WTC11 (cell line): Measurements from ENCODE around the gene ISOC2. TPM values are rescaled to one million over a fixed set of nuclear protein-coding genes. Genes with fewer than 3 reads are reported as not detected.

ENCODE experiments used
- ATF1 ChIP-seq: sonication (generic); formaldehyde crosslinking; IDR thresholded peaks from 2 replicates; pipeline ENCODE4 v1.8.1; 2023; ENCODE audit warnings: mild to moderate bottlenecking, moderate library complexity, missing genetic modification reagents
- CBFB ChIP-seq: sonication (generic); formaldehyde crosslinking; IDR thresholded peaks from 2 replicates; pipeline ENCODE4 v1.8.1; 2022; ENCODE audit warnings: mild to moderate bottlenecking, low read depth, missing genetic modification reagents
- CREM ChIP-seq: sonication (generic); formaldehyde crosslinking; IDR thresholded peaks from 2 replicates; pipeline ENCODE4 v1.8.1; 2022; ENCODE audit warnings: mild to moderate bottlenecking, missing genetic modification reagents, moderate library complexity
- EMX1 ChIP-seq: fragments of 250-450 bp; sonication (Bioruptor Pico); IDR thresholded peaks from 2 replicates; pipeline ENCODE4 v1.8.0; 2021; ENCODE audit warnings: mild to moderate bottlenecking
- ETV6 ChIP-seq: sonication (generic); formaldehyde crosslinking; IDR thresholded peaks from 2 replicates; pipeline ENCODE4 v1.8.1; 2022; ENCODE audit warnings: mild to moderate bottlenecking, missing genetic modification reagents
- FOXJ3 ChIP-seq: sonication (generic); formaldehyde crosslinking; IDR thresholded peaks from 2 replicates; pipeline ENCODE4 v1.9.0; 2021; ENCODE audit warnings: missing genetic modification reagents, mild to moderate bottlenecking, borderline replicate concordance
- FOXP1 ChIP-seq: sonication (generic); formaldehyde crosslinking; IDR thresholded peaks from 2 replicates; pipeline ENCODE4 v1.8.0; 2022; ENCODE audit warnings: missing genetic modification reagents, mild to moderate bottlenecking, moderate library complexity, borderline replicate concordance
- IRF2 ChIP-seq: sonication (generic); formaldehyde crosslinking; IDR thresholded peaks from 2 replicates; pipeline ENCODE4 v1.8.0; 2022; ENCODE audit warnings: low read depth, missing genetic modification reagents, borderline replicate concordance
- NFYB ChIP-seq: sonication (generic); formaldehyde crosslinking; conservative IDR thresholded peaks from 2 replicates; pipeline ENCODE4 v1.8.0; 2022; ENCODE audit warnings: low read depth, missing genetic modification reagents
- NR1H2 ChIP-seq: sonication (generic); formaldehyde crosslinking; IDR thresholded peaks from 2 replicates; pipeline ENCODE4 v1.9.0; 2021; ENCODE audit warnings: mild to moderate bottlenecking, moderate library complexity, missing genetic modification reagents
- SOX15 ChIP-seq: fragments of 250-450 bp; sonication (Bioruptor Pico); IDR thresholded peaks from 2 replicates; pipeline ENCODE4 v1.9.0; 2021; ENCODE audit warnings: mild to moderate bottlenecking
- SP1 ChIP-seq: sonication (generic); formaldehyde crosslinking; conservative IDR thresholded peaks from 2 replicates; pipeline ENCODE4 v1.8.1; 2022; ENCODE audit warnings: missing genetic modification reagents
- TCF7 ChIP-seq: sonication (generic); formaldehyde crosslinking; IDR thresholded peaks from 2 replicates; pipeline ENCODE4 v1.8.0; 2022; ENCODE audit warnings: mild to moderate bottlenecking, low read depth, missing genetic modification reagents, moderate library complexity
- TEAD4 ChIP-seq: sonication (generic); formaldehyde crosslinking; IDR thresholded peaks from 2 replicates; pipeline ENCODE4 v1.8.0; 2022; ENCODE audit warnings: mild to moderate bottlenecking, missing genetic modification reagents
- TP53 ChIP-seq: sonication (generic); formaldehyde crosslinking; IDR thresholded peaks from 2 replicates; pipeline ENCODE4 v1.8.1; 2023; ENCODE audit warnings: mild to moderate bottlenecking, missing genetic modification reagents
- ZNF121 ChIP-seq: sonication (generic); formaldehyde crosslinking; IDR thresholded peaks from 2 replicates; pipeline ENCODE4 v1.8.0; 2023; ENCODE audit warnings: missing genetic modification reagents
- ZNF138 ChIP-seq: sonication (generic); formaldehyde crosslinking; conservative IDR thresholded peaks from 2 replicates; pipeline ENCODE4 v1.8.1; 2022; ENCODE audit warnings: mild to moderate bottlenecking, moderate library complexity, missing genetic modification reagents
- ZNF232 ChIP-seq: sonication (generic); formaldehyde crosslinking; IDR thresholded peaks from 2 replicates; pipeline ENCODE4 v1.8.0; 2022; ENCODE audit warnings: mild to moderate bottlenecking, missing genetic modification reagents
- ZNF396 ChIP-seq: fragments of 250-450 bp; sonication (Bioruptor Pico); IDR thresholded peaks from 2 replicates; pipeline ENCODE4 v1.8.0; 2021; ENCODE audit warnings: mild to moderate bottlenecking, moderate library complexity, borderline replicate concordance
- ZNF416 ChIP-seq: fragments of 250-450 bp; sonication (Bioruptor Pico); IDR thresholded peaks from 2 replicates; pipeline ENCODE4 v1.9.0; 2021; ENCODE audit warnings: mild to moderate bottlenecking, inconsistent platforms
- ZNF423 ChIP-seq: fragments of 250-450 bp; sonication (Bioruptor Pico); IDR thresholded peaks from 2 replicates; pipeline ENCODE4 v2.1.2; 2022; ENCODE audit warnings: mild to moderate bottlenecking, moderate library complexity
- total RNA-seq: library from RNA; stranded (reverse); gene quantifications from 3 replicates; pipeline ENCODE4 v1.2.3, GENCODE V29; 2021
- TF ChIP-seq, protein P1 (sequence below): sonication (generic); formaldehyde crosslinking; IDR thresholded peaks from 2 replicates; pipeline ENCODE4 v1.8.1; 2023; ENCODE audit warnings: mild to moderate bottlenecking, missing genetic modification reagents
- TF ChIP-seq, protein P2 (sequence below): sonication (generic); formaldehyde crosslinking; IDR thresholded peaks from 2 replicates; pipeline ENCODE4 v1.8.1; 2023; ENCODE audit warnings: mild to moderate bottlenecking, missing genetic modification reagents, borderline replicate concordance
- TF ChIP-seq, protein P3 (sequence below): fragments of 250-450 bp; sonication (Bioruptor Pico); IDR thresholded peaks from 2 replicates; pipeline ENCODE4 v1.9.0; 2021; ENCODE audit warnings: moderate library complexity, mild to moderate bottlenecking, inconsistent platforms, borderline replicate concordance
- TF ChIP-seq, protein P4 (sequence below): sonication (generic); formaldehyde crosslinking; IDR thresholded peaks from 2 replicates; pipeline ENCODE4 v1.8.0; 2022; ENCODE audit warnings: mild to moderate bottlenecking, missing genetic modification reagents
- TF ChIP-seq, protein P5 (sequence below): sonication (generic); formaldehyde crosslinking; conservative IDR thresholded peaks from 2 replicates; pipeline ENCODE4 v1.8.1; 2023; ENCODE audit warnings: mild to moderate bottlenecking, low read depth, missing genetic modification reagents, moderate library complexity
- TF ChIP-seq, protein P6 (sequence below): sonication (generic); formaldehyde crosslinking; IDR thresholded peaks from 2 replicates; pipeline ENCODE4 v1.8.1; 2022; ENCODE audit warnings: low read depth, mild to moderate bottlenecking, moderate library complexity, missing genetic modification reagents, borderline replicate concordance
- TF ChIP-seq, protein P7 (sequence below): sonication (generic); formaldehyde crosslinking; IDR thresholded peaks from 2 replicates; pipeline ENCODE4 v1.8.1; 2023; ENCODE audit warnings: mild to moderate bottlenecking, missing genetic modification reagents, moderate library complexity

ISOC2 gene
- total RNA-seq, 1 experiment from 2014 or later = 96.3 TPM

DNA sequence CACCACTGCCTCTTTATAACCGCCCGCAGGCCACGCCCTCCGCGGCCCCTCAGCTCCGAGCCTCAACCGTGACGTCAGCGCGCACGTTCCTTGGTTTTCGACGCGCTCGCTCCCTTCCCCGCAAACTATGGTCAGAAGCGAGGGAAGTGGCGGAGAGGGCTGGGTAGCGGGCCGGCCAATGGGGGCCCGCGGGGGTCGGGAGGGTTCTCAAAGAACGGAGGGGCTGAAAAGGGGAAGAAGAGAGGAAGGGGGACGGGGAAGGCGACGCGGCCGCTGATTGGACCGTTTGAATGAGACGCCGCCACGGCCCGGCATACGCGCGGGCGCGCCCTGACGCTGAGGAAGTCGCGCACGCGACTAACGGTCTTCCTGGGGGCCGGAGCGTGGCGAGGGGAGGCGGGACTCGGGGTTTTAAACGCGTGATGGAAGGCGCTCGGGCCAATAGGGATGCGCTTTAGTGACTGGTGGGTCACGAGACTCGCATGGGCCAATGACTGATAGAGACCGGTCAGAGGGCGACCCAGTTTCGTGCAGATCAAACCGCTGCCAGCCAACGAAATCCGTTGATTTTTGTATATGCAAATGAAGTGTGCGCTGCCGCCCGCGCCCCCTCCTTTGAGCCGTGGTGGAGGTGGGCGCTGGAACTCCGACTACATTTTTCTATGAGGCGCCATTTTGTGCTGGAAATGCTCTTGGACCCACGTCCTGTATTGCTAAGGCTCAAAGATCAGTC, 53.5 kb downstream of the ISOC2 start (continued):
- TF ChIP-seq, protein P1, sequence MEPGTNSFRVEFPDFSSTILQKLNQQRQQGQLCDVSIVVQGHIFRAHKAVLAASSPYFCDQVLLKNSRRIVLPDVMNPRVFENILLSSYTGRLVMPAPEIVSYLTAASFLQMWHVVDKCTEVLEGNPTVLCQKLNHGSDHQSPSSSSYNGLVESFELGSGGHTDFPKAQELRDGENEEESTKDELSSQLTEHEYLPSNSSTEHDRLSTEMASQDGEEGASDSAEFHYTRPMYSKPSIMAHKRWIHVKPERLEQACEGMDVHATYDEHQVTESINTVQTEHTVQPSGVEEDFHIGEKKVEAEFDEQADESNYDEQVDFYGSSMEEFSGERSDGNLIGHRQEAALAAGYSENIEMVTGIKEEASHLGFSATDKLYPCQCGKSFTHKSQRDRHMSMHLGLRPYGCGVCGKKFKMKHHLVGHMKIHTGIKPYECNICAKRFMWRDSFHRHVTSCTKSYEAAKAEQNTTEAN (CRISPR knock-in tag) = peak; percentile 90; the same call in 1 of the 2 replicates
- TF ChIP-seq, protein P2, sequence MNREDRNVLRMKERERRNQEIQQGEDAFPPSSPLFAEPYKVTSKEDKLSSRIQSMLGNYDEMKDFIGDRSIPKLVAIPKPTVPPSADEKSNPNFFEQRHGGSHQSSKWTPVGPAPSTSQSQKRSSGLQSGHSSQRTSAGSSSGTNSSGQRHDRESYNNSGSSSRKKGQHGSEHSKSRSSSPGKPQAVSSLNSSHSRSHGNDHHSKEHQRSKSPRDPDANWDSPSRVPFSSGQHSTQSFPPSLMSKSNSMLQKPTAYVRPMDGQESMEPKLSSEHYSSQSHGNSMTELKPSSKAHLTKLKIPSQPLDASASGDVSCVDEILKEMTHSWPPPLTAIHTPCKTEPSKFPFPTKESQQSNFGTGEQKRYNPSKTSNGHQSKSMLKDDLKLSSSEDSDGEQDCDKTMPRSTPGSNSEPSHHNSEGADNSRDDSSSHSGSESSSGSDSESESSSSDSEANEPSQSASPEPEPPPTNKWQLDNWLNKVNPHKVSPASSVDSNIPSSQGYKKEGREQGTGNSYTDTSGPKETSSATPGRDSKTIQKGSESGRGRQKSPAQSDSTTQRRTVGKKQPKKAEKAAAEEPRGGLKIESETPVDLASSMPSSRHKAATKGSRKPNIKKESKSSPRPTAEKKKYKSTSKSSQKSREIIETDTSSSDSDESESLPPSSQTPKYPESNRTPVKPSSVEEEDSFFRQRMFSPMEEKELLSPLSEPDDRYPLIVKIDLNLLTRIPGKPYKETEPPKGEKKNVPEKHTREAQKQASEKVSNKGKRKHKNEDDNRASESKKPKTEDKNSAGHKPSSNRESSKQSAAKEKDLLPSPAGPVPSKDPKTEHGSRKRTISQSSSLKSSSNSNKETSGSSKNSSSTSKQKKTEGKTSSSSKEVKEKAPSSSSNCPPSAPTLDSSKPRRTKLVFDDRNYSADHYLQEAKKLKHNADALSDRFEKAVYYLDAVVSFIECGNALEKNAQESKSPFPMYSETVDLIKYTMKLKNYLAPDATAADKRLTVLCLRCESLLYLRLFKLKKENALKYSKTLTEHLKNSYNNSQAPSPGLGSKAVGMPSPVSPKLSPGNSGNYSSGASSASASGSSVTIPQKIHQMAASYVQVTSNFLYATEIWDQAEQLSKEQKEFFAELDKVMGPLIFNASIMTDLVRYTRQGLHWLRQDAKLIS = no peak
- TF ChIP-seq NR1H2 (CRISPR knock-in tag) (no peak), SOX15 (CRISPR knock-in tag) (no peak), EMX1 (CRISPR knock-in tag) (0 out of 2 replicates have a peak, but pooled peaks have one; percentile 2), CREM (peak; percentile 86), ZNF121 (no peak), ZNF423 (CRISPR knock-in tag) (no peak), ZNF396 (CRISPR knock-in tag) (no peak), ZNF416 (no peak), FOXJ3 (CRISPR knock-in tag) (no peak), SP1 (CRISPR knock-in tag) (peak; percentile 90), ZNF138 (no peak), IRF2 (CRISPR knock-in tag) (no peak), ETV6 (CRISPR knock-in tag) (peak; percentile 71), ATF1 (no peak), TCF7 (no peak; the same call in 1 of the 2 replicates), FOXP1 (CRISPR knock-in tag) (peak; percentile 96; the same call in 1 of the 2 replicates), ZNF232 (CRISPR knock-in tag) (no peak; the same call in 1 of the 2 replicates), NFYB (peak; percentile 82), TEAD4 (CRISPR knock-in tag) (no peak), TP53 (peak; percentile 95), CBFB (CRISPR knock-in tag) (peak; percentile 89; the same call in 1 of the 2 replicates)
- TF ChIP-seq, protein P3, sequence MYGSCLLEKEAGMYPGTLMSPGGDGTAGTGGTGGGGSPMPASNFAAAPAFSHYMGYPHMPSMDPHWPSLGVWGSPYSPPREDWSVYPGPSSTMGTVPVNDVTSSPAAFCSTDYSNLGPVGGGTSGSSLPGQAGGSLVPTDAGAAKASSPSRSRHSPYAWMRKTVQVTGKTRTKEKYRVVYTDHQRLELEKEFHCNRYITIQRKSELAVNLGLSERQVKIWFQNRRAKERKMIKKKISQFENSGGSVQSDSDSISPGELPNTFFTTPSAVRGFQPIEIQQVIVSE = no peak
- TF ChIP-seq, protein P4, sequence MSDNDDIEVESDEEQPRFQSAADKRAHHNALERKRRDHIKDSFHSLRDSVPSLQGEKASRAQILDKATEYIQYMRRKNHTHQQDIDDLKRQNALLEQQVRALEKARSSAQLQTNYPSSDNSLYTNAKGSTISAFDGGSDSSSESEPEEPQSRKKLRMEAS (CRISPR knock-in tag) = peak; percentile 100
- TF ChIP-seq, protein P5, sequence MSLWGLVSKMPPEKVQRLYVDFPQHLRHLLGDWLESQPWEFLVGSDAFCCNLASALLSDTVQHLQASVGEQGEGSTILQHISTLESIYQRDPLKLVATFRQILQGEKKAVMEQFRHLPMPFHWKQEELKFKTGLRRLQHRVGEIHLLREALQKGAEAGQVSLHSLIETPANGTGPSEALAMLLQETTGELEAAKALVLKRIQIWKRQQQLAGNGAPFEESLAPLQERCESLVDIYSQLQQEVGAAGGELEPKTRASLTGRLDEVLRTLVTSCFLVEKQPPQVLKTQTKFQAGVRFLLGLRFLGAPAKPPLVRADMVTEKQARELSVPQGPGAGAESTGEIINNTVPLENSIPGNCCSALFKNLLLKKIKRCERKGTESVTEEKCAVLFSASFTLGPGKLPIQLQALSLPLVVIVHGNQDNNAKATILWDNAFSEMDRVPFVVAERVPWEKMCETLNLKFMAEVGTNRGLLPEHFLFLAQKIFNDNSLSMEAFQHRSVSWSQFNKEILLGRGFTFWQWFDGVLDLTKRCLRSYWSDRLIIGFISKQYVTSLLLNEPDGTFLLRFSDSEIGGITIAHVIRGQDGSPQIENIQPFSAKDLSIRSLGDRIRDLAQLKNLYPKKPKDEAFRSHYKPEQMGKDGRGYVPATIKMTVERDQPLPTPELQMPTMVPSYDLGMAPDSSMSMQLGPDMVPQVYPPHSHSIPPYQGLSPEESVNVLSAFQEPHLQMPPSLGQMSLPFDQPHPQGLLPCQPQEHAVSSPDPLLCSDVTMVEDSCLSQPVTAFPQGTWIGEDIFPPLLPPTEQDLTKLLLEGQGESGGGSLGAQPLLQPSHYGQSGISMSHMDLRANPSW (CRISPR knock-in tag) = no peak
- TF ChIP-seq, protein P6, sequence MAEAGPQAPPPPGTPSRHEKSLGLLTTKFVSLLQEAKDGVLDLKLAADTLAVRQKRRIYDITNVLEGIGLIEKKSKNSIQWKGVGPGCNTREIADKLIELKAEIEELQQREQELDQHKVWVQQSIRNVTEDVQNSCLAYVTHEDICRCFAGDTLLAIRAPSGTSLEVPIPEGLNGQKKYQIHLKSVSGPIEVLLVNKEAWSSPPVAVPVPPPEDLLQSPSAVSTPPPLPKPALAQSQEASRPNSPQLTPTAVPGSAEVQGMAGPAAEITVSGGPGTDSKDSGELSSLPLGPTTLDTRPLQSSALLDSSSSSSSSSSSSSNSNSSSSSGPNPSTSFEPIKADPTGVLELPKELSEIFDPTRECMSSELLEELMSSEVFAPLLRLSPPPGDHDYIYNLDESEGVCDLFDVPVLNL (CRISPR knock-in tag) = peak; percentile 71; the same call in 1 of the 2 replicates
- TF ChIP-seq, protein P7, sequence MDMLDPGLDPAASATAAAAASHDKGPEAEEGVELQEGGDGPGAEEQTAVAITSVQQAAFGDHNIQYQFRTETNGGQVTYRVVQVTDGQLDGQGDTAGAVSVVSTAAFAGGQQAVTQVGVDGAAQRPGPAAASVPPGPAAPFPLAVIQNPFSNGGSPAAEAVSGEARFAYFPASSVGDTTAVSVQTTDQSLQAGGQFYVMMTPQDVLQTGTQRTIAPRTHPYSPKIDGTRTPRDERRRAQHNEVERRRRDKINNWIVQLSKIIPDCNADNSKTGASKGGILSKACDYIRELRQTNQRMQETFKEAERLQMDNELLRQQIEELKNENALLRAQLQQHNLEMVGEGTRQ (CRISPR knock-in tag) = peak; percentile 94
